WTC11 (cell line): Measurements from ENCODE around the gene DNASE2B.

ENCODE experiments used
- AR ChIP-seq: fragments of 250-450 bp; sonication (Bioruptor Pico); IDR thresholded peaks from 2 replicates; pipeline ENCODE4 v1.9.0; 2021; ENCODE audit warnings: mild to moderate bottlenecking
- ATF2 ChIP-seq: sonication (generic); formaldehyde crosslinking; IDR thresholded peaks from 2 replicates; pipeline ENCODE4 v1.8.1; 2022; ENCODE audit warnings: low read depth, missing genetic modification reagents, borderline replicate concordance
- CTCF ChIP-seq: fragments of 200-600 bp; IDR thresholded peaks from 2 replicates; pipeline ENCODE4 v1.8.0; 2022; ENCODE audit warnings: antibody characterized with exemption
- E2F5 ChIP-seq: sonication (generic); formaldehyde crosslinking; IDR thresholded peaks from 2 replicates; pipeline ENCODE4 v1.8.1; 2022; ENCODE audit warnings: mild to moderate bottlenecking, moderate library complexity, missing genetic modification reagents
- ETV6 ChIP-seq: sonication (generic); formaldehyde crosslinking; IDR thresholded peaks from 2 replicates; pipeline ENCODE4 v1.8.1; 2022; ENCODE audit warnings: mild to moderate bottlenecking, missing genetic modification reagents
- FOXJ3 ChIP-seq: sonication (generic); formaldehyde crosslinking; IDR thresholded peaks from 2 replicates; pipeline ENCODE4 v1.9.0; 2021; ENCODE audit warnings: missing genetic modification reagents, mild to moderate bottlenecking, borderline replicate concordance
- FOXK1 ChIP-seq: sonication (generic); formaldehyde crosslinking; IDR thresholded peaks from 2 replicates; pipeline ENCODE4 v1.8.0; 2022; ENCODE audit warnings: mild to moderate bottlenecking, moderate library complexity, missing genetic modification reagents
- USF1 ChIP-seq: sonication (generic); formaldehyde crosslinking; IDR thresholded peaks from 2 replicates; pipeline ENCODE4 v1.8.0; 2022; ENCODE audit warnings: mild to moderate bottlenecking, missing genetic modification reagents
- USF2 ChIP-seq: sonication (generic); formaldehyde crosslinking; IDR thresholded peaks from 2 replicates; pipeline ENCODE4 v1.8.1; 2023; ENCODE audit warnings: mild to moderate bottlenecking, missing genetic modification reagents, moderate library complexity

GRCh38 chr1:84409888-84410287 lies 11.6 kb downstream of the DNASE2B start:
- TF ChIP-seq CTCF (no peak), USF2 (CRISPR knock-in tag) (no peak), FOXJ3 (no peak), FOXK1 (no peak), AR (CRISPR knock-in tag) (no peak), ATF2 (no peak), E2F5 (no peak), ETV6 (CRISPR knock-in tag) (no peak), USF1 (CRISPR knock-in tag) (no peak)
